ENCODE data around the gene PNPLA2. TPM values are rescaled to one million over a fixed set of nuclear protein-coding genes. Genes with fewer than 3 reads are reported as not detected.

The PNPLA2 gene
- total and polyA plus RNA-seq, 2 of the 8 experiments (the other 6 are each of a cell fraction or from before 2014, with no cell fraction given), result 30.9 to 62.1 TPM

- no peak for TF ChIP-seq SIN3A (conservative IDR thresholded peaks at IDR 0.05 in 1 of 2, IDR thresholded peaks at IDR 0.05 in 1 of 2; ENCODE audit: low read depth in 1 of 2, low read length in 2 of 2)
- TF ChIP-seq SP1 (IDR thresholded peaks at IDR 0.05; ENCODE audit: low read depth, low read length), result no peak
- no peak for TF ChIP-seq SIX5 (IDR thresholded peaks at IDR 0.05; ENCODE audit: low read depth, low read length)
Measured at GRCh38 chr11:788009-788640, 30.6 kb upstream of the PNPLA2 start (continued).

Data from H1 (cell line).